Activated CD4-positive, CD25-positive, alpha-beta regulatory T cell treated with anti-CD3 and anti-CD28 coated beads, Interleukin-2, amount 50 U/mL, for 24 hours (primary cell): Measurements from ENCODE around the gene FTH1.
"Not testable (repeated sequence)": the region's sequence is repeated elsewhere in the genome, so short reads cannot be mapped to it uniquely, and the experiment has no call there.

Experiments used
- ATAC-seq, 2 donors: fragments of 150-1000 bp; cut with Tn5 transposase; one replicate each; pipeline ENCODE4 v1.10.0; 2021; ENCODE audit warnings: mild to moderate bottlenecking in 1 of 2, moderate library complexity in 1 of 2

Gene FTH1

GRCh38 chr11:61978703-61979661, 11.5 kb upstream of the FTH1 start:
- ATAC-seq, result no peak

- no peak for ATAC-seq
Measured at GRCh38 chr11:61976813-61977475, 9.5 kb upstream of the FTH1 start.

GRCh38 chr11:61976420-61976800, 9.0 kb upstream of the FTH1 start:
- no peak for ATAC-seq

GRCh38 chr11:61975638-61976419, 8.4 kb upstream of the FTH1 start:
- no peak for ATAC-seq

GRCh38 chr11:61974766-61975631, 7.6 kb upstream of the FTH1 start:
- no peak for ATAC-seq

- ATAC-seq, result no peak
Measured at GRCh38 chr11:61973476-61974162, 6.2 kb upstream of the FTH1 start.

GRCh38 chr11:61972672-61973475, 5.4 kb upstream of the FTH1 start:
- ATAC-seq, result no peak

- no peak for ATAC-seq
Measured at GRCh38 chr11:61972112-61972671, 4.8 kb upstream of the FTH1 start.

- peak in 1 of 2 donors; percentile 25 for ATAC-seq
Measured at GRCh38 chr11:61971248-61972111, 4.0 kb upstream of the FTH1 start.

GRCh38 chr11:61969838-61970662, 2.6 kb upstream of the FTH1 start:
- ATAC-seq, result peak; percentile 37 to 55

GRCh38 chr11:61969391-61969758, 1.9 kb upstream of the FTH1 start:
- no peak for ATAC-seq

GRCh38 chr11:61968758-61969390, 1.4 kb upstream of the FTH1 start:
- ATAC-seq, result no peak

- no peak for ATAC-seq
Measured at GRCh38 chr11:61967924-61968757, 707 bp upstream of the FTH1 start.

- no peak for ATAC-seq
Measured at GRCh38 chr11:61966734-61967115, 709 bp downstream of the FTH1 start.

- not testable (repeated sequence) for ATAC-seq
Measured at GRCh38 chr11:61964666-61965271, 2.7 kb downstream of the FTH1 start.

GRCh38 chr11:61964058-61964665, 3.3 kb downstream of the FTH1 start:
- ATAC-seq, result no peak
